C4-2B (cell line): ENCODE measurements around the gene ITGAD.
"Not testable (repeated sequence)": the region's sequence is repeated elsewhere in the genome, so short reads cannot be mapped to it uniquely, and the experiment has no call there.

Source experiments
- H3K27ac ChIP-seq: fragments of 450-650 bp; 2 replicates; pipeline ENCODE4 v1.5.1; 2017
- ZFX ChIP-seq: fragments of 450-650 bp; IDR thresholded peaks from 2 replicates; pipeline ENCODE4 v1.6.1; 2017
- TF ChIP-seq, protein P1 (sequence below): fragments of 450-650 bp; conservative IDR thresholded peaks from 2 replicates; pipeline ENCODE4 v1.5.1; 2017; ENCODE audit warnings: mild to moderate bottlenecking

Gene ITGAD

DNA sequence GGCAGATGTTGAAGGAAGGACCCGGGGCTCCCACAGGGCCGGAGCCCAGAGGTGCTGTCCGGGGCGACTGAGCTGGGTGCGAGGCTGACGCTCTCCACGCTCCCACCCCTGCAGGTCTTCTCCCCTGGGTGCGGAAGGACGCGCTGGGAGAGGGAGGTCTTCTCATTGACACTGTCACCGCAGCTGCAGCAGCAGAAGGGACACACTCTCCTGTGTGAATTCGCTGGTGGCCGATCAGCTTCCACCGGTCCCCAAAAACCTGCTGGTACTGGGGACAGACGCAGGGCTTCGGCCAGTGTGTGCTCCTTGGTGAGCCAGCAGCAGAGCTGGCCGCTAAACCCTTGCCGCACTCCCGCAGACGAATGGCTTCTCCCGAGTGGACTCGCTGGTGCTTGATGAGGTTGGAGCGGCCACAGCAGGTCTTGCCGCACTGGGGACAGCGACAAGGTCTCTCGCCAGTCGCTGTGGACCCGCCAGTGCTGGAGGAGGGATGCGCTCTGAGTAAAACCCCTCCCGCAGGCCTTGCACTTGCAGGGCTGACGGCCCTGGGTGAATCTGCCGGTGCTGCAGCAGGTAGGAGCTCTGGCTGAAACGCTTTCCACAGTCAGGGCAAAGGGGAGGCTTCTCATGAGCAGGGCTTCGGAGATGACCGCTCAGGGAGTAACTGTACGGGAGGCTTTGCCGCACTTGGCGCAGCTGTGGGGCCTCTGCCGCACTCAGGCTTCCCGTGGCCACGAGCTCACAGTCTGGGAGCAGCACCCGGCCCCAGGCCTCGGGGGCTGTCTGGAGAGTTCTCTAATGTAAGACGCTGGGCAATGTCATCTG is 43.3 kb downstream of the ITGAD start:
- no peak for TF ChIP-seq ZFX
- TF ChIP-seq, protein P1, sequence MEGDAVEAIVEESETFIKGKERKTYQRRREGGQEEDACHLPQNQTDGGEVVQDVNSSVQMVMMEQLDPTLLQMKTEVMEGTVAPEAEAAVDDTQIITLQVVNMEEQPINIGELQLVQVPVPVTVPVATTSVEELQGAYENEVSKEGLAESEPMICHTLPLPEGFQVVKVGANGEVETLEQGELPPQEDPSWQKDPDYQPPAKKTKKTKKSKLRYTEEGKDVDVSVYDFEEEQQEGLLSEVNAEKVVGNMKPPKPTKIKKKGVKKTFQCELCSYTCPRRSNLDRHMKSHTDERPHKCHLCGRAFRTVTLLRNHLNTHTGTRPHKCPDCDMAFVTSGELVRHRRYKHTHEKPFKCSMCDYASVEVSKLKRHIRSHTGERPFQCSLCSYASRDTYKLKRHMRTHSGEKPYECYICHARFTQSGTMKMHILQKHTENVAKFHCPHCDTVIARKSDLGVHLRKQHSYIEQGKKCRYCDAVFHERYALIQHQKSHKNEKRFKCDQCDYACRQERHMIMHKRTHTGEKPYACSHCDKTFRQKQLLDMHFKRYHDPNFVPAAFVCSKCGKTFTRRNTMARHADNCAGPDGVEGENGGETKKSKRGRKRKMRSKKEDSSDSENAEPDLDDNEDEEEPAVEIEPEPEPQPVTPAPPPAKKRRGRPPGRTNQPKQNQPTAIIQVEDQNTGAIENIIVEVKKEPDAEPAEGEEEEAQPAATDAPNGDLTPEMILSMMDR: no peak
- no peak overlapping the region for H3K27ac ChIP-seq

DNA sequence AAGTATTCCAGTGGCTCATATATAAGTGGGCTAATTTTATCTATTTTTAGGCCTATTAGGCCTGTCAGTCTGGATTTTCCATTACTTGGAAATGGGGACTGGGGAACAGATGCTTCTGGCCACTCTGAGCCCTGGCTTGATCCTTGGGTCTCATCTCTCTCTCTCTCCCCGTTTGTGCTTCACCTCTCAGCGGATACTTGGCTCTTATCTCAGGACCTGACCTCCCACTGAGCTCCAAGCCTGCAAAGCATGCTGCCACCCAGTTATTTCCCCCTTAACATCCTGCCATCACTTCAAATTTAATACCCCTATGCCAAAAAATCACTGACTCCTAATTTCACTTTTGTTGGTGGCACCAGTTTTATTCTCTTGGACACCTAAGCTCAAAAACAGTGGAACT is 45.3 kb downstream of the ITGAD start:
- TF ChIP-seq ZFX: no peak
- TF ChIP-seq, protein P1: no peak
- H3K27ac ChIP-seq: no peak overlapping the region

DNA sequence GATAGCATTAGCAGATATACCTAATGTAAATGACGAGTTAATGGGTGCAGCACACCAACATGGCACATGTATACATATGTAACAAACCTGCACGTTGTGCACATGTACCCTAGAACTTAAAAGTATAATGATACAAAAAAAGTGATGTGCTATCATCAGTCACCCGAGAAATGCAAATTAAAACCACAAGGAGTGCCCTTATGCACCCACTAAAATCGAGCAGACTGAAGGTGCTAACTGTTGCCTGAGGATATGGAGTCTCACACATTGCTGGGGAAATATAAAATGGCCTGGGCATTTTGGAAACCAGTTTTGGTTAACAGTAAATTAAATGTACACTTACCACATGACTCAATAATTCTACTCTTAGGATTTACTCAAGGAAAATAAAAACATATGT is 45.9 kb downstream of the ITGAD start:
- not testable (repeated sequence) for H3K27ac ChIP-seq

DNA sequence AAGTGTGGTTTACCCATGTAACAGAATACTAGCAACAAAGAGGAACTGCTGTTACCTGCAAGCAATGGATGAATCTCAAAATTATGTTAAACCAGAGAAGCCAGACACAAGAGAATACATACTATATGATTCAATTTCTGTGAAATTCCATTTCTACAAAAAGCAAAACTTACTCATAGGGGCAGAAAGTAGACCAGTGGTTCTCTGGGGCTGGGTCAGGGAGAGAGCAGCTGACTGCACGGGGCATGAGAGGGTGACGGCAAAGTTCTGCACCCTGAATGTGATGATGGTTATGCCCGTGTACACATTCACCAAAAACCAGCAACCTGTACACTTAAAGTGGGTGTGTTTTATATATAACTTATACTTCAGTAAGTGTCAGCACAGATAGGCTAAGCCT is 46.4 kb downstream of the ITGAD start:
- no peak overlapping the region for H3K27ac ChIP-seq
- TF ChIP-seq ZFX: no peak
- TF ChIP-seq, protein P1: no peak

DNA sequence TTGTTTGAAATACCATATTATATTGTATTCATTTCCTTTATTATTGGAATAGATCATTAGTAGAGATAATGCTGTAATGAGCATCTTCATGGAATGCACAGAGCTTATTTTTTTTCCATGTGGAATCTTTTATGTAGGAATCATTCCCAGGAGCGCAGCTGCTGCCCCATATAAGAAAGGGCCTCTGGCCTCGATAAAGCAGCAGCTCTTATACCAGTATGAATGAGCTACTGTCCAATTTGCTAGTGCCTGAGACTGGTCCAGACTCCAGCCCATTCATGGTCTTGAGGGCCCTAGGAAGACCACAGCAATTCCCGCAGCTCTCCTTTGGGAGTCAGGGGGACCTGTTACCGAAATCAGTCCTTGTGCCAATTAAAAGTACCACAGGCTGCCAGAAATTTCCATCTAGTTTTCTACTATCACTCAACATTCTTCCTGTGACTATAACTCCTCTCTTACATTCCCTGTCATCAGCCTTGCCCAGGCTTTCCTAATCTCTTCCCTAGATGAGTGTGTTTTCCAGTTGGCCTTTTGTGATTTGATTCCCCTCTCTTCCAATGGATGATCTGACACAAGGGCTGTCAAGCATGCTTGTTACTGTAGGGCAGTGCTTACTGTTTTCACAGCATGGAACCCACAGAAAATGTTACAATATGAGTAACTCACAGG is 47.5 kb downstream of the ITGAD start:
- TF ChIP-seq, protein P1: no peak
- no peak for TF ChIP-seq ZFX
- no peak overlapping the region for H3K27ac ChIP-seq

DNA sequence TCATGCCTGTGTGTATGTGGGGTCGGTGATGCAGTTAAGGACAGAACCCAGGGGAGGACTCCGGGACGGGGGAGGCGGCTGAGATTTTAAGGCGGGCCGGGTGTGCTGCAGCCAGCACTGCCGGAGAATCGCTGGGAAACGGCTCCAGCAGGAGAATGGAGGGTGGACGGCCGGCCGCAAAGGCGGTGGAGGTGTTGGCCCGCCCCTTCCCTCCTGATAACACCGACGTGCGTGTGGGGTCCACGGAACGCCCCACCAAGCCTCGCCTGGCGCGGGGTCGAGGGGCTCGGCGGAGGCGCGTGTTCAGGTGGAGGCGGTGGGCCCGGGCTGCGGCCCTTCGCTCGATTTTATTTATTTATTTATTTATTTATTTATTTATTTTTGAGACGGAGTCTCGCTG is 48.8 kb downstream of the ITGAD start:
- no peak for TF ChIP-seq ZFX
- TF ChIP-seq, protein P1: no peak
- no peak overlapping the region for H3K27ac ChIP-seq

DNA sequence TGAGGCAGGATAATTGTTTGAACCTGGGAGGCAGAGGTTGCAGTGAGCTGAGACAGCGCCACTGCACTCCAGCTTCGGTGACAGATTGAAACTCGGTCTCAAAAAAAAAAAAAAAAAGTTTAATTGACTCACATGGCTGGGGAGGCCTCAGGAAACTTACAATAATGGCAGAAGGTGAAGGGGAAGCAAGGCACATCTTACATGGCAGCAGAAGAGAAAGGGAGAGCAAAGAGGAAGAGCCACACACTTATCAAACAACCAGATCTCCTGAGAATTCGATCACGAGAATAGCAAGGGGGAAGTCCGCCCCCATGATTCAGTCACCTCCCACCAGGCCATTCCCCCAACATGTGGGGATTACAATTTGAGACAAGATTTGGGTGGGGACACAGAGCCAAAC is 52.8 kb downstream of the ITGAD start:
- not testable (repeated sequence) for H3K27ac ChIP-seq

DNA sequence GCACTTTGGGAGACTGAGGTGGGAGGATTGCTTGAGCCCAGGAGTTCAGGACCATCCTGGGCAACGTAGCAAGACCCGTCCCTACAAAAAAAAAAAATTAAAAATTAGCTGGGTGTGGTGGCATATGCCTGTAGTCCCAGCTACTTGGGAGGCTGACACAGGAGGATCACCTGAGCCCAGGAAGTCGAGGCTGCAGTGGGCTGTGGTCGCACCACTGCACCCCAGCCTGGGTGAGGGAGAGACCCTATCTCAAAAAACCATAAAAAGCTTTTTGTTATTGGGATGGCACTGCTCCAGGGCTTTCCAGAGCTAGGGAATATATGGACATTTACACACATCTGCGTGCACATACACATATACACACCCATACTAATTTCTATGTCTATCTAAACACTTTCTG is 58.1 kb downstream of the ITGAD start:
- TF ChIP-seq, protein P1: no peak
- no peak for TF ChIP-seq ZFX
- peak overlapping the region; percentile 54 for H3K27ac ChIP-seq
